GM12878 (cell line): ENCODE data around the gene NLN. TPM values are rescaled to one million over a fixed set of nuclear protein-coding genes. Genes with fewer than 3 reads are reported as not detected.

Experiments
- ATAC-seq: fragments of 200-7000 bp; cut with Tn5 transposase; 3 replicates; pipeline ENCODE4 v1.9.1; 2020; ENCODE audit warnings: mild to moderate bottlenecking, moderate library complexity
- BruUV-seq: library from RNA; stranded (reverse); fragments of 400-500 nt; replicated peaks from 2 replicates; lab custom pipeline; 2021; lab: Mats Ljungman, UMichigan
- CTCF ChIA-PET: fragments of 300-600 bp; sonication (Branson Sonifier 250); formaldehyde crosslinking; extraction: SDS; loops from one replicate; lab custom pipeline; 2021; ENCODE audit warnings: inconsistent platforms; lab: Yijun Ruan, JAX
- POLR2A ChIA-PET: fragments of 350-600 bp; formaldehyde crosslinking; extraction: SDS; loops from one replicate; lab custom pipeline; 2021; ENCODE audit warnings: inconsistent platforms; lab: Charles Lee
- RAD21 ChIA-PET: fragments of 300-600 bp; sonication (Branson Sonifier 250); formaldehyde crosslinking; loops from one replicate; lab custom pipeline; 2023; ENCODE audit warnings: antibody characterized with exemption; ENCODE audit not compliant: unreplicated experiment; lab: Charles Lee
- SMC1A ChIA-PET: fragments of 300-600 bp; sonication (Branson Sonifier 250); formaldehyde crosslinking; loops from one replicate; lab custom pipeline; 2023; ENCODE audit not compliant: unreplicated experiment, uncharacterized antibody; lab: Charles Lee
- DNase-seq: peaks from one replicate; pipeline ENCODE4 v3.0.0-alpha.2; 2011; ENCODE audit warnings: low read depth, low spot score
- FAIRE-seq: peaks from 3 replicates; lab custom pipeline; 2011; peaks lifted over from hg19 to GRCh38; lab: Jason Lieb, UNC
- H2AFZ ChIP-seq: 2 replicates; pipeline ENCODE4 v1.6.0; 2011; ENCODE audit warnings: low read depth, low read length, control low read depth; ENCODE audit not compliant: control insufficient read depth
- H3K27ac ChIP-seq: 2 replicates; pipeline ENCODE4 v1.5.1; 2011; ENCODE audit warnings: control low read depth; ENCODE audit not compliant: control insufficient read depth, insufficient read depth
- H3K27me3 ChIP-seq, 2 experiments: replicated peaks in 1 of 2; 2 replicates each; pipeline versions ENCODE4 v1.6.0 to v1.6.1; 2011; ENCODE audit warnings: low read length in 1 of 2; ENCODE audit not compliant: control insufficient read depth in 2 of 2, insufficient read depth in 2 of 2
- H3K36me3 ChIP-seq, 2 experiments: 2 replicates each; pipeline ENCODE4 v1.5.1; 2011; ENCODE audit warnings: low read length in 1 of 2; ENCODE audit not compliant: control insufficient read depth in 2 of 2, insufficient read depth in 2 of 2
- H3K4me1 ChIP-seq: 2 replicates; pipeline ENCODE4 v1.6.1; 2011; ENCODE audit warnings: mild to moderate bottlenecking, low read length, moderate library complexity, mixed read lengths; ENCODE audit not compliant: control insufficient read depth, insufficient read depth
- H3K4me2 ChIP-seq: 2 replicates; pipeline ENCODE4 v1.6.0; 2011; ENCODE audit warnings: control low read depth; ENCODE audit not compliant: control insufficient read depth, insufficient read depth
- H3K4me3 ChIP-seq: fragments of 200-600 bp; sonication (generic); 2 replicates; pipeline ENCODE4 v1.5.1; 2016
- H3K79me2 ChIP-seq: 2 replicates; pipeline ENCODE4 v1.6.0; 2011; ENCODE audit warnings: low read length; ENCODE audit not compliant: control insufficient read depth, insufficient read depth
- H3K9ac ChIP-seq: 2 replicates; pipeline ENCODE4 v1.8.0; 2011; ENCODE audit warnings: low read length, control low read depth, mixed read lengths; ENCODE audit not compliant: control insufficient read depth, insufficient read depth
- H3K9me3 ChIP-seq: replicated peaks from 3 replicates; pipeline ENCODE4 v1.5.1; 2011; ENCODE audit warnings: mild to moderate bottlenecking, low read length; ENCODE audit not compliant: control insufficient read depth, insufficient read depth
- H4K20me1 ChIP-seq: 2 replicates; pipeline ENCODE4 v1.6.0; 2011; ENCODE audit not compliant: control insufficient read depth, insufficient read depth
- BCL11A ChIP-seq: IDR thresholded peaks from 2 replicates; pipeline ENCODE4 v1.6.1; 2011; ENCODE audit warnings: low read depth, low read length
- GABPA ChIP-seq: IDR thresholded peaks from 2 replicates; pipeline ENCODE4 v1.6.1; 2014; ENCODE audit warnings: antibody characterized with exemption, low read depth, mild to moderate bottlenecking, inconsistent platforms
- KLF5 ChIP-seq: fragments of 450-650 bp; IDR thresholded peaks from 2 replicates; pipeline ENCODE4 v1.6.1; 2014; ENCODE audit warnings: mild to moderate bottlenecking; ENCODE audit not compliant: partially characterized antibody
- MTA2 ChIP-seq: fragments of 450-650 bp; IDR thresholded peaks from 2 replicates; pipeline ENCODE4 v1.6.1; 2016; ENCODE audit warnings: low read depth, mild to moderate bottlenecking, moderate library complexity
- MYC ChIP-seq: IDR thresholded peaks from 2 replicates; pipeline ENCODE4 v1.6.1; 2011; ENCODE audit warnings: mild to moderate bottlenecking, low read length, moderate library complexity, inconsistent platforms; ENCODE audit not compliant: insufficient read depth, insufficient replicate concordance, insufficient read length, severe bottlenecking
- RCOR1 ChIP-seq: conservative IDR thresholded peaks from 2 replicates; pipeline ENCODE4 v1.6.1; 2012; ENCODE audit warnings: low read depth, low read length, improper control_type of control experiment
- SRF ChIP-seq, 2 experiments: IDR thresholded peaks; 2 replicates each; pipeline ENCODE4 v1.6.1; 2011; ENCODE audit warnings: low read depth in 2 of 2, low read length in 2 of 2, mild to moderate bottlenecking in 1 of 2, moderate library complexity in 1 of 2
- ZNF217 ChIP-seq: fragments of 450-650 bp; IDR thresholded peaks from 2 replicates; pipeline ENCODE4 v1.6.1; 2017; ENCODE audit warnings: antibody characterized with exemption, mild to moderate bottlenecking
- WGBS: methylation state at CpG from one replicate; pipeline ENCODE4 v1.1.6; 2016; ENCODE audit warnings: low lambda C conversion rate; ENCODE audit not compliant: insufficient replicate concordance, insufficient coverage; ENCODE audit errors: missing lambda C conversion rate; 5-methylcytosine and 5-hydroxymethylcytosine counted together
- in situ Hi-C: fragments of 300-500 bp; cut with MboI; formaldehyde crosslinking; loops from 9 replicates; pipeline ENCODE4 v1.14.3; 2018; ENCODE audit warnings: mixed read lengths
- intact Hi-C: fragments of 100-400 bp; cut with micrococcal nuclease; formaldehyde crosslinking; loops from one replicate; pipeline ENCODE4 v1.14.2; 2022; ENCODE audit not compliant: unreplicated experiment
- polyA plus RNA-seq, 11 experiments: library from polyadenylated mRNA; depleted of rRNA in 4 of 11; unstranded in 6 of 11; stranded (reverse) in 5 of 11; fragments of >200 nt; fragmentation: Nextera tagmentation in 4 of 11; fragmentation: Illumina TruSeq in 1 of 11; extraction: Ambion mirVana in 4 of 11; extraction: Trizol in 1 of 11; gene quantifications; 1 replicate in 1 of 11; 2 replicates in 10 of 11; pipeline versions ENCODE4 v1.2.1 to v1.2.3, GENCODE V29; 2011 to 2016; ENCODE audit warnings: inconsistent platforms in 2 of 11, missing spikeins in 2 of 11, low read depth in 1 of 11
- total RNA-seq, 4 experiments: library from RNA; depleted of rRNA in 3 of 4; stranded (reverse); fragments of >200 nt in 3 of 4; fragmentation: Illumina TruSeq in 1 of 4; extraction: Trizol in 1 of 4; gene quantifications; 2 replicates each; pipeline versions ENCODE4 v1.2.1 to v1.2.3, GENCODE V29; 2013 to 2021
- TF ChIP-seq, protein P1 (sequence below): fragments of 450-650 bp; IDR thresholded peaks from 2 replicates; pipeline ENCODE4 v1.6.1; 2017; ENCODE audit warnings: mild to moderate bottlenecking, moderate library complexity
- TF ChIP-seq, protein P2 (sequence below): fragments of 450-650 bp; IDR thresholded peaks from 2 replicates; pipeline ENCODE4 v1.6.1; 2016; ENCODE audit warnings: mild to moderate bottlenecking, moderate library complexity, borderline replicate concordance

The NLN gene
- total and polyA plus RNA-seq, 10 of the 15 experiments (the other 5 are each of a cell fraction or from before 2014, with no cell fraction given), result 6.8 to 56.9 (median 33.3) TPM

DNA sequence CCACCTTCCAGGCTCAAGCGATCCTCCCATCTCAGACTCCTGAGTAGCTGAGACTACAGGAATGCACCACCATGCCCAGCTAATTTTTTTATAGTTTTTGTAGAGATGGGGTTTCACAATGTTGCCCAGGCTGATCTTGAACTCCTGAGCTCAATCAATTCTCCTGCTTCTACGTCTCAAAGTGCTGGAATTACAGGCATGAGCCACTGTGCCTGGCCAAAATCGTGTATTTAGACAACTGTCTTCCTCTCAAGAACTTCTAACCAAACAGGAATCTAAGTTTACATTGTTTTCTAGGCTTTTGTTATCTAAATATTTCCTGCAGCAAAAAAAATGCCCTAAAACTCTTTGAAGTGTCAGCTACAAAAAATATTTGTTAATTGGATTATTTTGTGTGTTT, 78.8 kb downstream of the NLN start:
- DNase-seq (no peak), ATAC-seq (no peak), FAIRE-seq (no peak)
- TF ChIP-seq KLF5 (no peak), GABPA (no peak), SRF (IDR thresholded peaks at IDR 0.05; ENCODE audit: low read depth in 2 of 2, low read length in 2 of 2) (no peak), MYC (no peak), RCOR1 (no peak), MTA2 (no peak), ZNF217 (no peak), BCL11A (no peak)
- TF ChIP-seq, protein P1, sequence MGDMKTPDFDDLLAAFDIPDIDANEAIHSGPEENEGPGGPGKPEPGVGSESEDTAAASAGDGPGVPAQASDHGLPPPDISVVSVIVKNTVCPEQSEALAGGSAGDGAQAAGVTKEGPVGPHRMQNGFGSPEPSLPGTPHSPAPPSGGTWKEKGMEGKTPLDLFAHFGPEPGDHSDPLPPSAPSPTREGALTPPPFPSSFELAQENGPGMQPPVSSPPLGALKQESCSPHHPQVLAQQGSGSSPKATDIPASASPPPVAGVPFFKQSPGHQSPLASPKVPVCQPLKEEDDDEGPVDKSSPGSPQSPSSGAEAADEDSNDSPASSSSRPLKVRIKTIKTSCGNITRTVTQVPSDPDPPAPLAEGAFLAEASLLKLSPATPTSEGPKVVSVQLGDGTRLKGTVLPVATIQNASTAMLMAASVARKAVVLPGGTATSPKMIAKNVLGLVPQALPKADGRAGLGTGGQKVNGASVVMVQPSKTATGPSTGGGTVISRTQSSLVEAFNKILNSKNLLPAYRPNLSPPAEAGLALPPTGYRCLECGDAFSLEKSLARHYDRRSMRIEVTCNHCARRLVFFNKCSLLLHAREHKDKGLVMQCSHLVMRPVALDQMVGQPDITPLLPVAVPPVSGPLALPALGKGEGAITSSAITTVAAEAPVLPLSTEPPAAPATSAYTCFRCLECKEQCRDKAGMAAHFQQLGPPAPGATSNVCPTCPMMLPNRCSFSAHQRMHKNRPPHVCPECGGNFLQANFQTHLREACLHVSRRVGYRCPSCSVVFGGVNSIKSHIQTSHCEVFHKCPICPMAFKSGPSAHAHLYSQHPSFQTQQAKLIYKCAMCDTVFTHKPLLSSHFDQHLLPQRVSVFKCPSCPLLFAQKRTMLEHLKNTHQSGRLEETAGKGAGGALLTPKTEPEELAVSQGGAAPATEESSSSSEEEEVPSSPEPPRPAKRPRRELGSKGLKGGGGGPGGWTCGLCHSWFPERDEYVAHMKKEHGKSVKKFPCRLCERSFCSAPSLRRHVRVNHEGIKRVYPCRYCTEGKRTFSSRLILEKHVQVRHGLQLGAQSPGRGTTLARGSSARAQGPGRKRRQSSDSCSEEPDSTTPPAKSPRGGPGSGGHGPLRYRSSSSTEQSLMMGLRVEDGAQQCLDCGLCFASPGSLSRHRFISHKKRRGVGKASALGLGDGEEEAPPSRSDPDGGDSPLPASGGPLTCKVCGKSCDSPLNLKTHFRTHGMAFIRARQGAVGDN, result no peak
- TF ChIP-seq, protein P2, sequence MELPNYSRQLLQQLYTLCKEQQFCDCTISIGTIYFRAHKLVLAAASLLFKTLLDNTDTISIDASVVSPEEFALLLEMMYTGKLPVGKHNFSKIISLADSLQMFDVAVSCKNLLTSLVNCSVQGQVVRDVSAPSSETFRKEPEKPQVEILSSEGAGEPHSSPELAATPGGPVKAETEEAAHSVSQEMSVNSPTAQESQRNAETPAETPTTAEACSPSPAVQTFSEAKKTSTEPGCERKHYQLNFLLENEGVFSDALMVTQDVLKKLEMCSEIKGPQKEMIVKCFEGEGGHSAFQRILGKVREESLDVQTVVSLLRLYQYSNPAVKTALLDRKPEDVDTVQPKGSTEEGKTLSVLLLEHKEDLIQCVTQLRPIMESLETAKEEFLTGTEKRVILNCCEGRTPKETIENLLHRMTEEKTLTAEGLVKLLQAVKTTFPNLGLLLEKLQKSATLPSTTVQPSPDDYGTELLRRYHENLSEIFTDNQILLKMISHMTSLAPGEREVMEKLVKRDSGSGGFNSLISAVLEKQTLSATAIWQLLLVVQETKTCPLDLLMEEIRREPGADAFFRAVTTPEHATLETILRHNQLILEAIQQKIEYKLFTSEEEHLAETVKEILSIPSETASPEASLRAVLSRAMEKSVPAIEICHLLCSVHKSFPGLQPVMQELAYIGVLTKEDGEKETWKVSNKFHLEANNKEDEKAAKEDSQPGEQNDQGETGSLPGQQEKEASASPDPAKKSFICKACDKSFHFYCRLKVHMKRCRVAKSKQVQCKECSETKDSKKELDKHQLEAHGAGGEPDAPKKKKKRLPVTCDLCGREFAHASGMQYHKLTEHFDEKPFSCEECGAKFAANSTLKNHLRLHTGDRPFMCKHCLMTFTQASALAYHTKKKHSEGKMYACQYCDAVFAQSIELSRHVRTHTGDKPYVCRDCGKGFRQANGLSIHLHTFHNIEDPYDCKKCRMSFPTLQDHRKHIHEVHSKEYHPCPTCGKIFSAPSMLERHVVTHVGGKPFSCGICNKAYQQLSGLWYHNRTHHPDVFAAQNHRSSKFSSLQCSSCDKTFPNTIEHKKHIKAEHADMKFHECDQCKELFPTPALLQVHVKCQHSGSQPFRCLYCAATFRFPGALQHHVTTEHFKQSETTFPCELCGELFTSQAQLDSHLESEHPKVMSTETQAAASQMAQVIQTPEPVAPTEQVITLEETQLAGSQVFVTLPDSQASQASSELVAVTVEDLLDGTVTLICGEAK, result no peak
- Histone ChIP-seq H3K4me1 (no peaks in the 10 kb centered on the region), H3K36me3 (no peaks in the 10 kb centered on the region; a peak in 1 of 4 replicates), H3K27ac (no peak overlapping the region), H3K27me3 (no peaks in the 10 kb centered on the region), H3K9me3 (peaks cover 11% of the 10 kb centered on the region; the same call in 2 of the 3 replicates), H3K4me3 (no peak overlapping the region), H4K20me1 (no peaks in the 10 kb centered on the region), H2AFZ (no peak overlapping the region), H3K79me2 (no peaks in the 10 kb centered on the region), H3K4me2 (no peak overlapping the region), H3K9ac (no peak overlapping the region)
- 88% methylated on average over 3 of the region's 3 CpGs for WGBS
- ChIA-PET POLR2A (interaction anchor here (1.7 kb wide), 1 partner anchor 40 kb away, joined by 4 read pairs; no protein-coding TSS in a partner anchor), CTCF (no interaction called here), SMC1A (interaction anchor here (1.5 to 1.7 kb wide), 2 partner anchors 11 to 23 kb away, joined by 3 to 4 read pairs; no protein-coding TSS in a partner anchor), RAD21 (no interaction called here)
- in situ Hi-C loops (no loop called here), intact Hi-C loops (no loop called here)
- BruUV-seq, result no TSS peak
